HG02763 (cell line): ENCODE results near the gene RAD50.
"Not testable (repeated sequence)": the region's sequence is repeated elsewhere in the genome, so short reads cannot be mapped to it uniquely, and the experiment has no call there.

Experiments
- ATAC-seq: cut with Tn5 transposase; IDR thresholded peaks from one replicate; pipeline ENCODE4 v1.9.1; 2021; ENCODE audit warnings: mild to moderate bottlenecking, moderate library complexity; ENCODE audit not compliant: unreplicated experiment

The RAD50 gene

GRCh38 chr5:132556763-132557477 lies at the start of gene RAD50:
Gene RAD50, plus strand, starts transcription at chr5:132556977. Its CDS starts 348 bp downstream, at chr5:132557325.
- peak; percentile 93 for ATAC-seq

- no peak for ATAC-seq
These were observed 46.7 kb upstream of the RAD50 start for GRCh38 chr5:132510076-132510475.

- ATAC-seq = not testable (repeated sequence)
These were observed 43.0 kb upstream of the RAD50 start for GRCh38 chr5:132513618-132514336.

DNA sequence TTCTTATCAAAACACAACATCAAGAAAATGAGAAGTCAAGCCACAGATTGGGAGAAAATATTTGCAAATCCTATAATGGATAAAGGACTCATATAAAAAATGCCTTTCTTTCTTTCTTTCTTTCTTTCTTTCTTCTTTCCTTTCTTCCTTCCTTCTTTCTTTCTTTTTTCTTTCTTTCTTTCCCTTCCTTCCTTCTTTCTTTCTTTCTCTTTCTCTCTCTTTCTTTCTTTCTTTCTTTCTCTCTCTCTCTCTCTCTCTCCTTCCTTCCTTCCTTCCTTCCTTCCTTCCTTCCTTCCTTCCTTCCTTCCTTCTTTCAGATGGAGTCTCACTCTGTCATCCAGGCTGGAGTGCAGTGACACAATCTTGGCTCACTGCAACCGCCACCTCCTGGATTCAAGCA lies 34.7 kb upstream of the RAD50 start:
- not testable (repeated sequence) for ATAC-seq

DNA sequence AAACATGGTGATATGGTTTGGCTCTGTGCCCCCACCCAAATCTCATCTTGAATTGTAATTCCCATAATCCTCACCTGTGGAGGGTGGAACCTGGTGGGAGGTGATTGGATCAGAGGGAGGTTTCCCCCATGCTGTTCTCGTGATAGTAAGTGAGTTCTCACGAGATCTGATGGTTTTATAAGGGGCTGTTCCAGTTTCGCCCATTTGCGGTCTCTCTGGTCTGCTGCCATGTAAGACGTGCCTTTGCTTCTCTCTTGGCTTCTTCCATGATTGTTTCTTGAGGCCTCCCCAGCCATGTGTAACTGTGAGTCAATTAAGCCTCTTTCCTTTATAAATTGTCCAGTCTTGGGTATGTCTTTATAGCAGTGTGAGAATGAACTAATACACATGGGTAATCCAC lies 31.9 kb upstream of the RAD50 start:
- not testable (repeated sequence) for ATAC-seq

GRCh38 chr5:132525299-132525724 lies 31.5 kb upstream of the RAD50 start:
- peak; percentile 75 for ATAC-seq

GRCh38 chr5:132526290-132526973 lies 30.3 kb upstream of the RAD50 start:
- no peak for ATAC-seq

DNA sequence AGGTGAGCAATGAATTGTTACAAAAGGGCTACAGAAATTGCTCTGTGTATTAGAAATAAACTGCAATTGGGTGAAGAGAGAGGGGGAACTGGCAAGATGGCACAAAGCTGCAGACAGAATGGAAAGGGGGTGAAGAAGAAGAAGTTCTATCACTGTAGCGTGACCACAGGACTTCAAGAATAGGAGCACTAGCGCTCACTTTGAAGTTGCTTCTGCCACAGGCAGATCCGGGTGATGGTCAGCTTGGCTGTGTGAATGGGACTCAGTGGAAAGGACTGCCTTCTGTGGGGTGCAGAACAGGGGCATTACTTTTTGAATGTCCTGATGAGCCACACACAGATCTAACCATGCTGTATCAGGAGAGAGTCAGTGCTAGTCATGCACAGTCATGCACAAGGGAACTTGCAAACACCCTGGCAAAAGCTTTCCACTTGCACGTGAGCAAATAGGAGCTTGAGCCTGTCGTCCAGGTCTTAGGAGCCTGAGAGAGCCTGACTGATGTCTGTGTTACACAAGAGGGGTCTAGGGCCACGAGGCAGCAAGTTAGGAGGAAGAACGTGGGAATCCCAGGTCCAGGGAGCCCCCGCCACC lies 29.7 kb upstream of the RAD50 start:
- no peak for ATAC-seq

GRCh38 chr5:132528021-132528420 lies 28.8 kb upstream of the RAD50 start:
- ATAC-seq = no peak

GRCh38 chr5:132528866-132529634 lies 27.7 kb upstream of the RAD50 start:
- no peak for ATAC-seq

DNA sequence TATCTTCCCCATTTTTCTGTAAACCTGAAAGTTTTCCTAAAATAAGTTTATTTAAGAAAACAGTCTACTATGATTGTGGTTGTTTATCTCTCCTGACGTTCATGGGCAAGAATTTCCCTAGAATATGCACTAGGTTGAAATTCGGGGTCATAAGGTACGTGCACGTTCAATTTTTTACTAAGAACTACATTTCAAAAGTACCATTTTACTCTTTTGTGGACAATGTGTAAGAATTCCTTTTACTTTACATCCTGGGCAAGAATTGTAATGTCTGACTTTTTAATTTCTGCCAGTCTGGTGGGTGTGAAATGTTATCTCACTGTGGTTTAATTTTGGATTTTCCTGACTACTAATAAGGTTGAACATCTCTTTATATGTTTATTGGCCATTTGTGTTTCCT lies 25.8 kb upstream of the RAD50 start:
- no peak for ATAC-seq

DNA sequence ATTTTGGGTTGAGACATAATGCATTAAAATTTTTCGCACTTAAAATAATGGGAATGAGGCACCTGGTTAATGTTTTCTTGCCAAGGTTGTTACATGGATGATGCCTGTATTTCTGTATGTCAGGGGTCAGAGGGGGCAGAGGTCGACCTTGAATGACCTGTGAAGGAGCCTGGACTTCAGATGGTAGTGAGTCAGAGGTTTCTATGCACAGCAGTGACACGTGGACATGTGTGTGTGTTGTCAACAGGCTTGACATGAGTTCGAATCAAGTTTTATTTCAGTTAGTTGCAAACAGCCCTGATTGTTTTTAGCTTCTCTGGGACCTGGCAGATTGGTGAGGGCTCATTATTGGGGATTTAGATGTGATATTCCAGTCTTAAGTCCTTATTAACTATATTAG lies 17.1 kb upstream of the RAD50 start:
- ATAC-seq = no peak

GRCh38 chr5:132540149-132540548 lies 16.6 kb upstream of the RAD50 start:
- no peak for ATAC-seq

GRCh38 chr5:132540764-132541163 lies 16.0 kb upstream of the RAD50 start:
- no peak for ATAC-seq

- ATAC-seq = no peak
These were observed 13.1 kb upstream of the RAD50 start, which contains the start of gene IL5 for GRCh38 chr5:132543472-132544201. Gene IL5, minus strand, starts transcription at chr5:132543522. Its CDS starts 44 bp downstream, at chr5:132543478.

DNA sequence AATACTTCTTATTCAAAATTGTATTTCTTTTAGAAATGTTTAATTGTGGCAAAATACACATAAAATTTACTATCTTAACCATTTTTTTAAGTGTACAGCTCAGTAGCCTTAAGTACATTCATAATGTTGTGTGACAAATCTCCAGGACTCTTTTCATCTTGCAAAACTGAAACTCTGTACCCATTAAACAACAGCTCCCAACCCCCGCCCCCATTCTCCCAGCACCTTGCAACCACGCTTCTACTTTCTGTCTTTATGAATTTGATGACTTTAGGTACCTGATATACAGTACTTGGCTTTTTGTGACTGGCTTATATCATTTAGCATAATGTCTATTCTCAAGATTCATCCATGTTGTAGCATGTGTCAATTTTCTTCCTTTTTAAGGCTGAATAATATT lies 10.7 kb upstream of the RAD50 start:
- ATAC-seq = no peak

GRCh38 chr5:132547269-132547668 lies 9.5 kb upstream of the RAD50 start:
- ATAC-seq = no peak

GRCh38 chr5:132548834-132549233 lies 7.9 kb upstream of the RAD50 start:
- ATAC-seq = not testable (repeated sequence)

DNA sequence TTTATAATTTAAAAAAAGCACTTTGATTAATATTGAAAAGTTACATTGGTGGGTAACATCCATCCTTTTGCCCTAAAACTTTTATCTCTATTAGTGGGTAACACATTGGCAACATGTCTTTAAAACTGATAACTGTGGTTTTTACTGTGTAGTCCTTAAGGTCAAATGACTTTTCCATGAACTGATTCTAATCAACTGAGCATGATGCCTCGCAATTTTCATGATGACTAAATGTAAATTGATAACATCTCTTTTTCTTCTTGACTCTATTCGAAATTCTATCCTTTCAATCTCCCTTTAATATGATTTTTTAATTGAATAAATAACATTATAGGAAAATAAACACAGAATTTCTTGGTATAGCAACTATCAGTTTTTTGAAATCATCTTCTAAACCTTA lies 7.2 kb upstream of the RAD50 start:
- no peak for ATAC-seq
